ENCODE measurements around the gene PEF1.

Gene PEF1

GRCh38 chr1:31624309-31624708 is 20.4 kb downstream of the PEF1 start:
- TF ChIP-seq CTCF (IDR thresholded peaks at IDR 0.05; ENCODE audit: insufficient read depth, low read length, poor library complexity, severe bottlenecking) (no peak), EZH2phosphoT487 (conservative IDR thresholded peaks at IDR 0.05; ENCODE audit: low read length) (no peak)

DNA sequence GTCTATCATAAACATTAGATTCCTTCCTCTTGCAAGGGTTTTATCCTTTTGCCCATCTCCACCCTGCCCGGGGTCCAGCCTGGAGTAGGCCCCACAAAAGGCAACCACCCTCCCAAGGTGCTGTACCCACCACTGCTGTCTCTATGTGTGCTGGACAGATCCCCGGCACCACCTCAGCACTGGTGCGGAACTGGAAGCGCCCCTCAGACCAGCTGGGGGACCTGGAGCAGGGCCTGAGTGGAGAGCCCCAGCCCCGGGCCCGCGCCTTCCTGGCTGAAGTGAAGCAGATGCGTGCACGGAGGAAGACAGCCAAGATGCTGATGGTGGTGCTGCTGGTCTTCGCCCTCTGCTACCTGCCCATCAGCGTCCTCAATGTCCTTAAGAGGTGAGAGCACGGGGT is 21.3 kb downstream of the PEF1 start:
- no peaks in the 10 kb centered on the region for H3K9me2 ChIP-seq (replicated peaks; ENCODE audit: insufficient read depth, low read length)
- TF ChIP-seq EZH2phosphoT487 (conservative IDR thresholded peaks at IDR 0.05; ENCODE audit: low read length): no peak
- no peak for TF ChIP-seq CTCF (IDR thresholded peaks at IDR 0.05; ENCODE audit: insufficient read depth, low read length, poor library complexity, severe bottlenecking)
- no peak overlapping the region for H3K4me3 ChIP-seq (ENCODE audit: insufficient read depth, low read length, poor library complexity, severe bottlenecking)
- H3K9ac ChIP-seq (ENCODE audit: low read length): no peak overlapping the region
- H3K27me3 ChIP-seq (ENCODE audit: low read length): no peaks in the 10 kb centered on the region
- no peaks in the 10 kb centered on the region for H4K20me1 ChIP-seq (ENCODE audit: low read depth, low read length)
- no peak overlapping the region for H3K27ac ChIP-seq (ENCODE audit: low read depth, low read length)
- no peak overlapping the region for H2AFZ ChIP-seq (ENCODE audit: low read depth, low read length, severe bottlenecking)
- H3F3A ChIP-seq (ENCODE audit: insufficient read depth): no peaks in the 10 kb centered on the region
- H3K9me3 ChIP-seq (ENCODE audit: insufficient read depth, low read length): no peaks in the 10 kb centered on the region
- no peaks in the 10 kb centered on the region for H3K79me2 ChIP-seq (ENCODE audit: insufficient read depth, low read length)
- H3K4me2 ChIP-seq (ENCODE audit: low read depth, low read length, poor library complexity, severe bottlenecking): no peak overlapping the region
- no peaks in the 10 kb centered on the region for H3K36me3 ChIP-seq (ENCODE audit: low read length)

More at GRCh38 chr1:31624309-31624708, 20.4 kb downstream of the PEF1 start:
- Histone ChIP-seq H2AFZ (ENCODE audit: low read depth, low read length, severe bottlenecking) (no peak overlapping the region), H3K9ac (ENCODE audit: low read length) (no peak overlapping the region), H3K36me3 (ENCODE audit: low read length) (no peaks in the 10 kb centered on the region), H3K9me3 (ENCODE audit: insufficient read depth, low read length) (no peaks in the 10 kb centered on the region), H3K27me3 (ENCODE audit: low read length) (no peaks in the 10 kb centered on the region), H4K20me1 (ENCODE audit: low read depth, low read length) (no peaks in the 10 kb centered on the region), H3K4me2 (ENCODE audit: low read depth, low read length, poor library complexity, severe bottlenecking) (no peak overlapping the region), H3K27ac (ENCODE audit: low read depth, low read length) (no peak overlapping the region), H3F3A (ENCODE audit: insufficient read depth) (no peaks in the 10 kb centered on the region), H3K4me3 (ENCODE audit: insufficient read depth, low read length, poor library complexity, severe bottlenecking) (no peak overlapping the region), H3K79me2 (ENCODE audit: insufficient read depth, low read length) (no peaks in the 10 kb centered on the region), H3K9me2 (replicated peaks; ENCODE audit: insufficient read depth, low read length) (no peaks in the 10 kb centered on the region)

DNA sequence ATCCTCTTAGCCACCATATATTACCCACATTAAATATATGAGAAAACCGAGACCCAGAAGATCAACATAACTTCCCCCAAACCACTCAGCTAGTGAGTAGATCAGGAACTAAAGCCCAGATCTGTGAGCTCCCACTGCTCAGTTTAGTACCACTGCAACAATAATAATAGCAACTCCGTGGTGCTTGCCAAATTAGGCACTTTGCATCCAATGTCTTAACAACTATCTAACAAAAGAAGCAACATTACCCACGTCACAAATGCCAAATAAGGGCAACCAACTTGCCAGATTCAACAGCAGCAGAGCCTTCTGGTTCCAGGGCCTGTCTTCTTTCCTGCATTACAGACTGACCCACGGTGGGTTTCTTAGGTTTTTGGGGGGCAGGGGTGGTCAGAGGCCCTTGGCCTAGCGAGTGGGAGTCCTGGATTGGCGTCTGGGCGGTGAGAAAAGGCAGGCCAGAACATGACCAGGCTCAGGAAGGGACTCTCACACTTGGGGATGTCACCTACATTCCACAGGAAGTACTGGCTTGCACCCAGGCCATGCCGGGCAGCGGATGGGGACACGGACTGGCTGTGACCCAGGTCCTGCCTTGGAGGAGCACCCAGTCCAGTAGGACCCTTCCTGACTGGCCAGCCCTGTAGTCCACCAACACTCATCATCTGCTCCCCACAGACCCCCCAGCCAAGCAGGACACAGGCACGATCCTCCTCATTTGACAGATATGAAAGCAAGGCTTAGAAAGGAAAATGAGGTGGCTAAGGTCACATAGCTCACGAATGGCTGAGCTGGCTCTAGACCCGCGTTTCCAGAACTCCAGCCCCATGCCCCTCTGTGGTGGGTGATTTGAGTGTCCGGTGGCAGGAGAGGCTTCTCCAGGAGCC is 22.6 kb downstream of the PEF1 start:
- no peak overlapping the region for H3K9ac ChIP-seq (ENCODE audit: low read length)

More for the DNA sequence above, 22.6 kb downstream of the PEF1 start:
- no peaks in the 10 kb centered on the region for H3K79me2 ChIP-seq (ENCODE audit: insufficient read depth, low read length)
- no peaks in the 10 kb centered on the region for H3K27me3 ChIP-seq (ENCODE audit: low read length)
- no peak overlapping the region for H3K27ac ChIP-seq (ENCODE audit: low read depth, low read length)
- H3K4me3 ChIP-seq (ENCODE audit: insufficient read depth, low read length, poor library complexity, severe bottlenecking): no peak overlapping the region
- H3K9me2 ChIP-seq (replicated peaks; ENCODE audit: insufficient read depth, low read length): no peaks in the 10 kb centered on the region
- TF ChIP-seq EZH2phosphoT487 (conservative IDR thresholded peaks at IDR 0.05; ENCODE audit: low read length) (no peak), CTCF (IDR thresholded peaks at IDR 0.05; ENCODE audit: insufficient read depth, low read length, poor library complexity, severe bottlenecking) (no peak)
- no peaks in the 10 kb centered on the region for H3K36me3 ChIP-seq (ENCODE audit: low read length)
- no peaks in the 10 kb centered on the region for H4K20me1 ChIP-seq (ENCODE audit: low read depth, low read length)
- H2AFZ ChIP-seq (ENCODE audit: low read depth, low read length, severe bottlenecking): no peak overlapping the region
- no peaks in the 10 kb centered on the region for H3K9me3 ChIP-seq (ENCODE audit: insufficient read depth, low read length)
- no peak overlapping the region for H3K4me2 ChIP-seq (ENCODE audit: low read depth, low read length, poor library complexity, severe bottlenecking)
- no peaks in the 10 kb centered on the region for H3F3A ChIP-seq (ENCODE audit: insufficient read depth)
